ENCODE measurements around the gene THAP2. TPM values are rescaled to one million over a fixed set of nuclear protein-coding genes. Genes with fewer than 3 reads are reported as not detected.
"Not testable (repeated sequence)": the region's sequence is repeated elsewhere in the genome, so short reads cannot be mapped to it uniquely, and the experiment has no call there.

The THAP2 gene
- total RNA-seq, 1 donor from 2014 or later: 5.2 TPM

DNA sequence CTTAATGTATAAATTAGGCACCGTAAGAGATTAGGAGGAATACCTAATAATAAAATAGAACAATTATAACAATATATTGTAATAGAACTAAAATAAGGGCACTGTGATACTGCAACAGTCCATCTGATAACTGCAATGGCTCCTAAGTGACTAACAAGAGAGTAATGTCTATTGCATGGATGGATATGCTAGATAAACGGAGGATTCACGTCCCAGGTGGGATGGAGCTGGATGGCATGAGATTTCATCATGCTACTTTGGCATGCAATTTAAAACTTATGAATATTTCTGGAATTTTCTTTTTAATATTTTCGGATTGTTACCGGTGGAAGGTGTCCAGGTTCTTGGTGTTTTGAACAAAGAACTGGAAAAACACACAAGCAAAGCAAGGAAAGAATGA is 19.5 kb downstream of the THAP2 start:
- no peak overlapping the region for H3K4me3 ChIP-seq (ENCODE audit: low read length in 3 of 3)
- H3K36me3 ChIP-seq (ENCODE audit: control insufficient read depth in 3 of 3, insufficient read depth in 3 of 3, low read length in 3 of 3): no peaks in the 10 kb centered on the region
- H3K9ac ChIP-seq (ENCODE audit: low read depth in 1 of 3, low read length in 3 of 3): no peak overlapping the region
- no peaks in the 10 kb centered on the region for H3K27me3 ChIP-seq (ENCODE audit: control insufficient read depth in 3 of 3, insufficient read depth in 3 of 3, low read length in 3 of 3)
- no peak overlapping the region for H3K27ac ChIP-seq (ENCODE audit: low read depth, low read length)
- peaks cover 9 to 12% (median 11%) of the 10 kb centered on the region in 3 donors for H3K4me1 ChIP-seq (ENCODE audit: control insufficient read depth in 3 of 3, insufficient read depth in 3 of 3, low read length in 3 of 3)
- H3K9me3 ChIP-seq (ENCODE audit: control insufficient read depth in 3 of 3, low read length in 3 of 3): no peaks in the 10 kb centered on the region

GRCh38 chr12:71684081-71684480 is 20.0 kb downstream of the THAP2 start:
- Histone ChIP-seq H3K9me3 (ENCODE audit: control insufficient read depth in 3 of 3, low read length in 3 of 3) (no peaks in the 10 kb centered on the region), H3K4me3 (ENCODE audit: low read length in 3 of 3) (peak overlapping the region in 1 of 3 donors; percentile 17), H3K4me1 (ENCODE audit: control insufficient read depth in 3 of 3, insufficient read depth in 3 of 3, low read length in 3 of 3) (peaks cover 12% of the 10 kb centered on the region in 3 donors), H3K9ac (ENCODE audit: low read depth in 1 of 3, low read length in 3 of 3) (no peak overlapping the region), H3K27ac (ENCODE audit: low read depth, low read length) (no peak overlapping the region), H3K27me3 (ENCODE audit: control insufficient read depth in 3 of 3, insufficient read depth in 3 of 3, low read length in 3 of 3) (no peaks in the 10 kb centered on the region), H3K36me3 (ENCODE audit: control insufficient read depth in 3 of 3, insufficient read depth in 3 of 3, low read length in 3 of 3) (no peaks in the 10 kb centered on the region)

DNA sequence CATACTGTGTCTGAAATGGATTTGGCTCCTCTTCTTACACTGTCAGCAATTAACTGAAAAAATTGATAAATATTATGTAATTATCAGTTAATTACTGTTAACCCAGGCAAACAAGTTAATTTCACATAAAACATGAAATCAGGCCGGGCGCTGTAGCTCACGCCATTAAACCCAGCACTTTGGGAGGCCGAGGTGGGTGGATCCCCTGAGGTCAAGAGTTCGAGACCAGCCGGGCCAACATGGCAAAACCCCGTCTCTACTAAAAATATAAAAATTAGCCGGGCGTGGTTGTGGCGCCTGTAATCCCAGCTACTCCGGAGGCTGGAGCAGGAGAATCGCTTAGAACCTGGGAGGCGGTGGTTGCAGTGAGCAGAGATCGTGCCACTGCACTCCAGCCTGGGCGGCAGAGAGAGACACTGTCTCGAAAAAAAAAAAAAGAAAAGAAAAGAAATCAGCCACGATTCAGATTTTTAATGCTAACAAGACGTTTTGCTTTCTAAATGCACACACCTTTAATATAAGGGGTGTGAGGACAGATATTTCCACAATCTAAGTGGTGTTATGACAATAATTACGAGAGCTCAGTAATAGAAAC is 21.3 kb downstream of the THAP2 start:
- Histone ChIP-seq H3K27ac (ENCODE audit: low read depth, low read length) (peak overlapping the region; percentile 82), H3K27me3 (ENCODE audit: control insufficient read depth in 3 of 3, insufficient read depth in 3 of 3, low read length in 3 of 3) (no peaks in the 10 kb centered on the region), H3K4me3 (ENCODE audit: low read length in 3 of 3) (peak overlapping the region; percentile 86 to 96 (median 90)), H3K4me1 (ENCODE audit: control insufficient read depth in 3 of 3, insufficient read depth in 3 of 3, low read length in 3 of 3) (peaks cover 12 to 16% (median 15%) of the 10 kb centered on the region in 3 donors), H3K9me3 (ENCODE audit: control insufficient read depth in 3 of 3, low read length in 3 of 3) (no peaks in the 10 kb centered on the region), H3K36me3 (ENCODE audit: control insufficient read depth in 3 of 3, insufficient read depth in 3 of 3, low read length in 3 of 3) (no peaks in the 10 kb centered on the region), H3K9ac (ENCODE audit: low read depth in 1 of 3, low read length in 3 of 3) (peak overlapping the region; percentile 88 to 92 (median 91))

DNA sequence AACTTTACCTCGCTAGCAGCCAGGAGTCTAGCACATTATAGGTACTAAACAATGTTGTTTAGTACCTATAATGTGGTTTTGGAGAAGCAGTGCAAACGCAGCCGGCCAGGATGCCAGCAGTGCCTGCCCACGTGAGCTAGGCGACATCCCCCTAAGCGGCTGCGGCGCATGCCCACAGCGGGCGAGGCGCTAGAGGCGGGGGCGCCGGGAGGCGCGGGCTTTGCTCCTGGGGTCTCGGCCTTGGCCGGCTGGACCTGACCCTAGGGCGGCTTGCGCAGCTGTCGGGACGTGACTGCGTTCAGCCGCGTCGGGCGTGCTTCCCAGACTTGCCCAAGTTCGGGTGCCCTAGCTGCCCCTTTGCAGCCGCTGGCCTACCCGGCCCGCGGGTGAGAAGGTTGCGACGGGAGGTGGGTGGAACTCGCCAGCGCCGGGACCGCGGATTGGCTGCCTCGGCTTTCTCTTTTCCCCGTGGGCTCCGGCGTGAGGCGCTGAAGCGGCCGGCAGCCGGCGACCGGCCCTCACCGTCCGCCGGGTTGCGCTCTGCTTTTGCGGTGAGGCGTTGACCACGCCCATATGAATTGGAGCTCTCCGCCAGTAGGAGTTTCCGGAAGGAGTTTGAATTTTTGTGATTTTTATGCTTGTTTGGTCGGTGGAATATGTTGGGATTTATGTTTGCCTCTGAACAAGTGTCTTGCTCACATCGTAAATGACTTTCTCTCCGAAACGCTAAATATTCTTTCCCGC is 22.0 kb downstream of the THAP2 start, which contains the start of gene TMEM19:
Gene TMEM19 (plus strand): TSS at position 169 of the 744 bp plus-strand sequence. CDS start 599 bp downstream, outside the sequence.
- no peaks in the 10 kb centered on the region for H3K36me3 ChIP-seq (ENCODE audit: control insufficient read depth in 3 of 3, insufficient read depth in 3 of 3, low read length in 3 of 3)
- H3K27me3 ChIP-seq (ENCODE audit: control insufficient read depth in 3 of 3, insufficient read depth in 3 of 3, low read length in 3 of 3): no peaks in the 10 kb centered on the region
- peak within 1 kb of the TSS; percentile 88 to 92 (median 91) for H3K9ac ChIP-seq (ENCODE audit: low read depth in 1 of 3, low read length in 3 of 3)
- peak within 1 kb of the TSS; percentile 86 to 96 (median 90) for H3K4me3 ChIP-seq (ENCODE audit: low read length in 3 of 3)
- H3K27ac ChIP-seq (ENCODE audit: low read depth, low read length): peak within 1 kb of the TSS; percentile 82
- no peaks in the 10 kb centered on the region for H3K9me3 ChIP-seq (ENCODE audit: control insufficient read depth in 3 of 3, low read length in 3 of 3)
- H3K4me1 ChIP-seq (ENCODE audit: control insufficient read depth in 3 of 3, insufficient read depth in 3 of 3, low read length in 3 of 3): peaks cover 14 to 16% (median 15%) of the 10 kb centered on the region in 3 donors

- Histone ChIP-seq H3K4me1 (ENCODE audit: control insufficient read depth in 3 of 3, insufficient read depth in 3 of 3, low read length in 3 of 3) (peaks cover 14 to 19% (median 17%) of the 10 kb centered on the region in 3 donors), H3K4me3 (ENCODE audit: low read length in 3 of 3) (peak overlapping the region; percentile 86 to 96 (median 90)), H3K27ac (ENCODE audit: low read depth, low read length) (peak overlapping the region; percentile 82), H3K36me3 (ENCODE audit: control insufficient read depth in 3 of 3, insufficient read depth in 3 of 3, low read length in 3 of 3) (no peaks in the 10 kb centered on the region), H3K9ac (ENCODE audit: low read depth in 1 of 3, low read length in 3 of 3) (peak overlapping the region; percentile 86 to 92 (median 88)), H3K27me3 (ENCODE audit: control insufficient read depth in 3 of 3, insufficient read depth in 3 of 3, low read length in 3 of 3) (no peaks in the 10 kb centered on the region), H3K9me3 (ENCODE audit: control insufficient read depth in 3 of 3, low read length in 3 of 3) (no peaks in the 10 kb centered on the region)
Observed at GRCh38 chr12:71686658-71687025, 22.5 kb downstream of the THAP2 start.

- peak overlapping the region; percentile 86 to 96 (median 90) for H3K4me3 ChIP-seq (ENCODE audit: low read length in 3 of 3)
- not testable (repeated sequence) for H3K27ac ChIP-seq (ENCODE audit: low read depth, low read length); H3K9me3 ChIP-seq (ENCODE audit: control insufficient read depth in 3 of 3, low read length in 3 of 3); H3K27me3 ChIP-seq (ENCODE audit: control insufficient read depth in 3 of 3, insufficient read depth in 3 of 3, low read length in 3 of 3); H3K36me3 ChIP-seq (ENCODE audit: control insufficient read depth in 3 of 3, insufficient read depth in 3 of 3, low read length in 3 of 3)
- H3K9ac ChIP-seq (ENCODE audit: low read depth in 1 of 3, low read length in 3 of 3): peak overlapping the region; percentile 86 to 92 (median 88)
- H3K4me1 ChIP-seq (ENCODE audit: control insufficient read depth in 3 of 3, insufficient read depth in 3 of 3, low read length in 3 of 3): peaks cover 18 to 22% (median 22%) of the 10 kb centered on the region in 3 donors
Observed at GRCh38 chr12:71687172-71687571, 23.1 kb downstream of the THAP2 start.

DNA sequence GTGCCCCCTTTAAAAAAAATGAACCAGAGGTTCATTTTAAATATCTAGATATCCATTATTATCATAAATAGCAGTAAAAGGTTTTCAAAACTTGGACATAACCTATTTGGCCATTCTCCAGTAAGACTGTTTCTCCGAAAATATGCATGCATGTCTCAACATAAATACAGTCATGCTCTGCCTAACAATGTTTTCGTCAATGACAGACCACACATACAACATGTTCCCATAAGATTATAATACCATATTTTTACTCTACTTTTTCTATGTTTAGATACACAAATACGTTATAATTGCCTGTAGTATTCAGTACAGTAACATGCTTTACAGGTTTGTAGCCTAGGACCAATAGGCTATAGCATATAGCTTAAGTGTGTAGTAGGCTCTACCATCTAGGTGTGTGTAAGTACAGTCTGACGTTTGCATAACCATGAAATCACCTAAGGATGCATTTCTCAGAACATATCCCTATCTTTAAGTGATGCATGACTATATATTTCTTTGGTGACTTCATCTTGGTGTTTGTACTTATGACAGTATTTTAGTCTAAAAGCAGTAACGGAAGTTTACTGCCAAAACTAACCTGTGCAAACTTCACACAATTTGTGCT is 25.0 kb downstream of the THAP2 start:
- H3K4me3 ChIP-seq (ENCODE audit: low read length in 3 of 3): peak overlapping the region in 1 of 3 donors; percentile 27
- no peaks in the 10 kb centered on the region for H3K36me3 ChIP-seq (ENCODE audit: control insufficient read depth in 3 of 3, insufficient read depth in 3 of 3, low read length in 3 of 3)
- peak overlapping the region in 1 of 3 donors; percentile 54 for H3K9ac ChIP-seq (ENCODE audit: low read depth in 1 of 3, low read length in 3 of 3)
- no peaks in the 10 kb centered on the region for H3K27me3 ChIP-seq (ENCODE audit: control insufficient read depth in 3 of 3, insufficient read depth in 3 of 3, low read length in 3 of 3)
- peaks cover 22 to 24% (median 22%) of the 10 kb centered on the region in 3 donors for H3K4me1 ChIP-seq (ENCODE audit: control insufficient read depth in 3 of 3, insufficient read depth in 3 of 3, low read length in 3 of 3)
- H3K9me3 ChIP-seq (ENCODE audit: control insufficient read depth in 3 of 3, low read length in 3 of 3): no peaks in the 10 kb centered on the region
- H3K27ac ChIP-seq (ENCODE audit: low read depth, low read length): no peak overlapping the region

DNA sequence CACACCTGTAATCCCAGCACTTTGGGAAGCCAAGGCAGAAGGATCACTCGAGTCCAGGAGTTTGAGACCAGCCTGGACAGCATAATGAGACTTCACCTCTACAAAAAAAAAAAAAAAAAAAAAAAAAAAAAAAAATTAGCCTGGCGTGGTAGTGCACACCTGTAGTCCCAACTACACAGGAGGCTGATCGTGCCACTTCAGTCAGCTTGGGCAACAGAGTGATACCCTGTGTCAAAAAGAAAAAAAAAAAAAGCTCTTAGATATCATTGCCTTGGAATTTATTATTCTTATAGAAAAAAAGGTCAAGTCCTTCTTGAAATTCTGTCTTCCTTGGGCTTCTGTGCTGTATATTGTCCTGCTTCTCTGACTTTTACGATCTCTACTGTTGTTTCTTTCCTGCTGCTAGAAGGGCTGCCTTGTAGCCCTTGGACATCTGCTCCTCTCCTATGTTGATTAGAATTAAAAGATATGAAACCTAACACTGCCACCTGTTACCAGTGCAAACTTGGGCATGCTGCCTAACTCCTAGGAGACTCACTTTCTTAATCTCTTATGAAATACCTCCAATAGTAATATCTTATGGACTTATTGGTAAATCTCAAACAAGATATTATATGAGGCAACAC is 27.5 kb downstream of the THAP2 start:
- Histone ChIP-seq H3K4me3 (ENCODE audit: low read length in 3 of 3) (peak overlapping the region in 1 of 3 donors; percentile 21), H3K27me3 (ENCODE audit: control insufficient read depth in 3 of 3, insufficient read depth in 3 of 3, low read length in 3 of 3) (no peaks in the 10 kb centered on the region), H3K27ac (ENCODE audit: low read depth, low read length) (no peak overlapping the region), H3K4me1 (ENCODE audit: control insufficient read depth in 3 of 3, insufficient read depth in 3 of 3, low read length in 3 of 3) (peaks cover 28 to 32% (median 29%) of the 10 kb centered on the region in 3 donors), H3K9me3 (ENCODE audit: control insufficient read depth in 3 of 3, low read length in 3 of 3) (no peaks in the 10 kb centered on the region), H3K36me3 (ENCODE audit: control insufficient read depth in 3 of 3, insufficient read depth in 3 of 3, low read length in 3 of 3) (no peaks in the 10 kb centered on the region), H3K9ac (ENCODE audit: low read depth in 1 of 3, low read length in 3 of 3) (peak overlapping the region in 2 of 3 donors; percentile 24 to 55)

DNA sequence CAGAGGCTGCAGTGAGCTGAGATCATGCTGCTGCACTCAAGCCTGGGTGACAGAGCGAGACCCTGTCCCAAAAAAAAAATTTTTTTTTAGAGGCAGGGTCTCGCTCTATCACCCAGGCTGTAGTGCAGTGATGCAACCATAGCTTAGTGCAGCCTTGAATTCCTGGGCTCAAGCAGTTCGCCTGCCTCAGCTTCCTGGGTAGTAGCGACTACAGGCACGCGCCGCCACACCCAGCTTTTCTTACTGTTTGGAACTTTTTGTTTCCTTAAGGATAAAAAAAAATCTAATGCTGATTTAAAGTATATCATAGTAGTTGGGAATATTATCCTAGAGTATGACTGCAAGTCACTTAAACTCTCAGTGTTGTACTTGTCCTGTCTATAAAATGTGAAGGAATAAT is 29.0 kb downstream of the THAP2 start:
- no peak overlapping the region for H3K4me3 ChIP-seq (ENCODE audit: low read length in 3 of 3)
- H3K27me3 ChIP-seq (ENCODE audit: control insufficient read depth in 3 of 3, insufficient read depth in 3 of 3, low read length in 3 of 3): no peaks in the 10 kb centered on the region
- no peaks in the 10 kb centered on the region for H3K9me3 ChIP-seq (ENCODE audit: control insufficient read depth in 3 of 3, low read length in 3 of 3)
- no peak overlapping the region for H3K27ac ChIP-seq (ENCODE audit: low read depth, low read length)
- peaks cover 0 to 10% (median 8%) of the 10 kb centered on the region in 3 donors for H3K36me3 ChIP-seq (ENCODE audit: control insufficient read depth in 3 of 3, insufficient read depth in 3 of 3, low read length in 3 of 3)
- H3K4me1 ChIP-seq (ENCODE audit: control insufficient read depth in 3 of 3, insufficient read depth in 3 of 3, low read length in 3 of 3): peaks cover 17 to 23% (median 20%) of the 10 kb centered on the region in 3 donors
- H3K9ac ChIP-seq (ENCODE audit: low read depth in 1 of 3, low read length in 3 of 3): no peak overlapping the region
